ENCODE results near the gene DPPA5. TPM values are rescaled to one million over a fixed set of nuclear protein-coding genes. Genes with fewer than 3 reads are reported as not detected.
A peak's percentile ranks its signal among the peaks of the same experiment; 100 is the strongest.
"Not testable (repeated sequence)": the region's sequence is repeated elsewhere in the genome, so short reads cannot be mapped to it uniquely, and the experiment has no call there.

DPPA5 gene
- total RNA-seq = not detected
- not detected for polyA plus RNA-seq

- no peak within 1 kb of the TSS for H3K27ac Mint-ChIP-seq
- no peak within 1 kb of the TSS for H3K27ac ChIP-seq (ENCODE audit: insufficient read depth, low read length, poor library complexity, severe bottlenecking)
- peaks cover 44% of the 10 kb centered on the region for H3K27me3 Mint-ChIP-seq
- no peaks in the 10 kb centered on the region for H3K9me3 ChIP-seq (ENCODE audit: control insufficient read depth in 2 of 2, low read length in 2 of 2)
- H3K27me3 ChIP-seq (ENCODE audit: control insufficient read depth, insufficient read depth, low read length) = peaks cover 8% of the 10 kb centered on the region
- H3K36me3 Mint-ChIP-seq = no peaks in the 10 kb centered on the region
- H3K36me3 ChIP-seq (ENCODE audit: control insufficient read depth, insufficient read depth, low read length) = no peaks in the 10 kb centered on the region
- no peak within 1 kb of the TSS for H3K4me3 ChIP-seq (ENCODE audit: low read depth, low read length)
- no peak within 1 kb of the TSS for H3K4me3 Mint-ChIP-seq
- H3K4me1 ChIP-seq (ENCODE audit: control insufficient read depth, insufficient read depth, low read length, poor library complexity, severe bottlenecking) = no peaks in the 10 kb centered on the region
- no peaks in the 10 kb centered on the region for H3K9me3 Mint-ChIP-seq
- DNase-seq (no peak), ATAC-seq (ENCODE audit: low read depth in 2 of 2) (no peak)
- H3K4me1 Mint-ChIP-seq = no peaks in the 10 kb centered on the region
These were observed at the start of gene DPPA5 for GRCh38 chr6:73353636-73354593. Gene DPPA5, minus strand, starts transcription at chr6:73354276. Its CDS starts 51 bp downstream, at chr6:73354225.

GRCh38 chr6:73400656-73401055 is 46.6 kb upstream of the DPPA5 start:
- DNase-seq = no peak
- no peaks in the 10 kb centered on the region for H3K4me1 ChIP-seq (ENCODE audit: control insufficient read depth, insufficient read depth, low read length, poor library complexity, severe bottlenecking)
- Mint-ChIP-seq H3K27ac (no peak overlapping the region), H3K36me3 (no peaks in the 10 kb centered on the region), H3K9me3 (no peaks in the 10 kb centered on the region), H3K4me1 (peaks cover 0 to 10% (median 1%) of the 10 kb centered on the region in 4 donors), H3K4me3 (no peak overlapping the region), H3K27me3 (no peaks in the 10 kb centered on the region)
- no peak overlapping the region for H3K27ac ChIP-seq (ENCODE audit: insufficient read depth, low read length, poor library complexity, severe bottlenecking)
- no peaks in the 10 kb centered on the region for H3K27me3 ChIP-seq (ENCODE audit: control insufficient read depth, insufficient read depth, low read length)
- no peak overlapping the region for H3K4me3 ChIP-seq (ENCODE audit: low read depth, low read length)
- no peak for ATAC-seq (ENCODE audit: low read depth in 2 of 2)
- no peaks in the 10 kb centered on the region for H3K36me3 ChIP-seq (ENCODE audit: control insufficient read depth, insufficient read depth, low read length)
- H3K9me3 ChIP-seq (ENCODE audit: control insufficient read depth in 2 of 2, low read length in 2 of 2) = no peaks in the 10 kb centered on the region

GRCh38 chr6:73395875-73396274 is 41.8 kb upstream of the DPPA5 start:
- Mint-ChIP-seq H3K9me3 (peaks cover 0 to 1% (median 0%) of the 10 kb centered on the region in 7 donors), H3K27me3 (no peaks in the 10 kb centered on the region), H3K4me3 (no peak overlapping the region), H3K27ac (peak overlapping the region in 1 of 3 donors; percentile 47), H3K4me1 (peaks cover 6 to 27% (median 11%) of the 10 kb centered on the region in 4 donors), H3K36me3 (no peaks in the 10 kb centered on the region)
- no peaks in the 10 kb centered on the region for H3K27me3 ChIP-seq (ENCODE audit: control insufficient read depth, insufficient read depth, low read length)
- H3K4me3 ChIP-seq (ENCODE audit: low read depth, low read length) = no peak overlapping the region
- no peaks in the 10 kb centered on the region for H3K4me1 ChIP-seq (ENCODE audit: control insufficient read depth, insufficient read depth, low read length, poor library complexity, severe bottlenecking)
- H3K9me3 ChIP-seq (ENCODE audit: control insufficient read depth in 2 of 2, low read length in 2 of 2) = no peaks in the 10 kb centered on the region
- DNase-seq = no peak
- H3K27ac ChIP-seq (ENCODE audit: insufficient read depth, low read length, poor library complexity, severe bottlenecking) = no peak overlapping the region
- H3K36me3 ChIP-seq (ENCODE audit: control insufficient read depth, insufficient read depth, low read length) = no peaks in the 10 kb centered on the region
- ATAC-seq (ENCODE audit: low read depth in 2 of 2) = no peak

GRCh38 chr6:73394577-73395354 is 40.7 kb upstream of the DPPA5 start, which contains the start of gene DDX43:
Gene DDX43, plus strand, starts transcription at chr6:73394828. Its CDS starts 78 bp downstream, at chr6:73394906.
- peak within 1 kb of the TSS; percentile 64 to 98 (median 77) for H3K4me3 Mint-ChIP-seq
- H3K27me3 Mint-ChIP-seq = no peaks in the 10 kb centered on the region
- H3K9me3 Mint-ChIP-seq = peaks cover 0 to 1% (median 0%) of the 10 kb centered on the region in 7 donors
- H3K4me1 Mint-ChIP-seq = peaks cover 6 to 32% (median 12%) of the 10 kb centered on the region in 4 donors
- H3K27ac Mint-ChIP-seq = peak within 1 kb of the TSS; percentile 69 to 87 (median 80)
- H3K4me3 ChIP-seq (ENCODE audit: low read depth, low read length) = no peak within 1 kb of the TSS
- DNase-seq (peak; percentile 38 to 47 (median 41)), ATAC-seq (ENCODE audit: low read depth in 2 of 2) (peak; percentile 72 to 75)
- H3K36me3 ChIP-seq (ENCODE audit: control insufficient read depth, insufficient read depth, low read length) = no peaks in the 10 kb centered on the region
- H3K27me3 ChIP-seq (ENCODE audit: control insufficient read depth, insufficient read depth, low read length) = no peaks in the 10 kb centered on the region
- no peaks in the 10 kb centered on the region for H3K36me3 Mint-ChIP-seq
- no peaks in the 10 kb centered on the region for H3K4me1 ChIP-seq (ENCODE audit: control insufficient read depth, insufficient read depth, low read length, poor library complexity, severe bottlenecking)
- H3K27ac ChIP-seq (ENCODE audit: insufficient read depth, low read length, poor library complexity, severe bottlenecking) = peak within 1 kb of the TSS; percentile 73
- no peaks in the 10 kb centered on the region for H3K9me3 ChIP-seq (ENCODE audit: control insufficient read depth in 2 of 2, low read length in 2 of 2)

GRCh38 chr6:73393278-73393677 is 39.2 kb upstream of the DPPA5 start:
- Histone ChIP-seq H3K27ac (ENCODE audit: insufficient read depth, low read length, poor library complexity, severe bottlenecking) (no peak overlapping the region), H3K36me3 (ENCODE audit: control insufficient read depth, insufficient read depth, low read length) (no peaks in the 10 kb centered on the region), H3K4me3 (ENCODE audit: low read depth, low read length) (no peak overlapping the region), H3K4me1 (ENCODE audit: control insufficient read depth, insufficient read depth, low read length, poor library complexity, severe bottlenecking) (peaks cover 9% of the 10 kb centered on the region), H3K9me3 (ENCODE audit: control insufficient read depth in 2 of 2, low read length in 2 of 2) (no peaks in the 10 kb centered on the region), H3K27me3 (ENCODE audit: control insufficient read depth, insufficient read depth, low read length) (no peaks in the 10 kb centered on the region)
- H3K27me3 Mint-ChIP-seq = no peaks in the 10 kb centered on the region
- H3K36me3 Mint-ChIP-seq = no peaks in the 10 kb centered on the region
- no peak overlapping the region for H3K27ac Mint-ChIP-seq
- H3K4me1 Mint-ChIP-seq = peaks cover 6 to 39% (median 18%) of the 10 kb centered on the region in 4 donors
- peak overlapping the region in 2 of 4 donors; percentile 41 to 56 for H3K4me3 Mint-ChIP-seq
- DNase-seq (no peak), ATAC-seq (ENCODE audit: low read depth in 2 of 2) (no peak)
- H3K9me3 Mint-ChIP-seq = peaks cover 0 to 1% (median 0%) of the 10 kb centered on the region in 7 donors

- H3K27ac Mint-ChIP-seq = peak overlapping the region in 1 of 3 donors; percentile 62
- H3K27me3 Mint-ChIP-seq; ATAC-seq (ENCODE audit: low read depth in 2 of 2); H3K9me3 ChIP-seq (ENCODE audit: control insufficient read depth in 2 of 2, low read length in 2 of 2); H3K36me3 Mint-ChIP-seq; H3K9me3 Mint-ChIP-seq; H3K4me3 ChIP-seq (ENCODE audit: low read depth, low read length); DNase-seq; H3K27me3 ChIP-seq (ENCODE audit: control insufficient read depth, insufficient read depth, low read length); H3K36me3 ChIP-seq (ENCODE audit: control insufficient read depth, insufficient read depth, low read length); H3K27ac ChIP-seq (ENCODE audit: insufficient read depth, low read length, poor library complexity, severe bottlenecking); H3K4me1 ChIP-seq (ENCODE audit: control insufficient read depth, insufficient read depth, low read length, poor library complexity, severe bottlenecking); H3K4me3 Mint-ChIP-seq: not testable (repeated sequence)
- peaks cover 6 to 39% (median 18%) of the 10 kb centered on the region in 4 donors for H3K4me1 Mint-ChIP-seq
These were observed 38.1 kb upstream of the DPPA5 start for GRCh38 chr6:73392188-73392587.

- Mint-ChIP-seq H3K36me3 (no peaks in the 10 kb centered on the region), H3K27me3 (no peaks in the 10 kb centered on the region), H3K9me3 (peaks cover 0 to 1% (median 0%) of the 10 kb centered on the region in 7 donors), H3K4me1 (peaks cover 6 to 39% (median 18%) of the 10 kb centered on the region in 4 donors), H3K4me3 (peak overlapping the region in 2 of 4 donors; percentile 16 to 22), H3K27ac (peak overlapping the region in 1 of 3 donors; percentile 62)
- ATAC-seq (ENCODE audit: low read depth in 2 of 2) (no peak), DNase-seq (peak in 1 of 3 donors; percentile 7)
- Histone ChIP-seq H3K4me1 (ENCODE audit: control insufficient read depth, insufficient read depth, low read length, poor library complexity, severe bottlenecking) (peaks cover 9% of the 10 kb centered on the region), H3K27ac (ENCODE audit: insufficient read depth, low read length, poor library complexity, severe bottlenecking) (no peak overlapping the region), H3K9me3 (ENCODE audit: control insufficient read depth in 2 of 2, low read length in 2 of 2) (no peaks in the 10 kb centered on the region), H3K4me3 (ENCODE audit: low read depth, low read length) (no peak overlapping the region), H3K27me3 (ENCODE audit: control insufficient read depth, insufficient read depth, low read length) (no peaks in the 10 kb centered on the region), H3K36me3 (ENCODE audit: control insufficient read depth, insufficient read depth, low read length) (no peaks in the 10 kb centered on the region)
These were observed 37.6 kb upstream of the DPPA5 start for GRCh38 chr6:73391675-73392074.
